ENCODE measurements around the gene CDK5RAP3. TPM values are rescaled to one million over a fixed set of nuclear protein-coding genes. Genes with fewer than 3 reads are reported as not detected.

CDK5RAP3 gene
- total and polyA plus RNA-seq, 2 of the 13 experiments (the other 11 are each of a cell fraction or from before 2014, with no cell fraction given) = 128 to 154 TPM

DNA sequence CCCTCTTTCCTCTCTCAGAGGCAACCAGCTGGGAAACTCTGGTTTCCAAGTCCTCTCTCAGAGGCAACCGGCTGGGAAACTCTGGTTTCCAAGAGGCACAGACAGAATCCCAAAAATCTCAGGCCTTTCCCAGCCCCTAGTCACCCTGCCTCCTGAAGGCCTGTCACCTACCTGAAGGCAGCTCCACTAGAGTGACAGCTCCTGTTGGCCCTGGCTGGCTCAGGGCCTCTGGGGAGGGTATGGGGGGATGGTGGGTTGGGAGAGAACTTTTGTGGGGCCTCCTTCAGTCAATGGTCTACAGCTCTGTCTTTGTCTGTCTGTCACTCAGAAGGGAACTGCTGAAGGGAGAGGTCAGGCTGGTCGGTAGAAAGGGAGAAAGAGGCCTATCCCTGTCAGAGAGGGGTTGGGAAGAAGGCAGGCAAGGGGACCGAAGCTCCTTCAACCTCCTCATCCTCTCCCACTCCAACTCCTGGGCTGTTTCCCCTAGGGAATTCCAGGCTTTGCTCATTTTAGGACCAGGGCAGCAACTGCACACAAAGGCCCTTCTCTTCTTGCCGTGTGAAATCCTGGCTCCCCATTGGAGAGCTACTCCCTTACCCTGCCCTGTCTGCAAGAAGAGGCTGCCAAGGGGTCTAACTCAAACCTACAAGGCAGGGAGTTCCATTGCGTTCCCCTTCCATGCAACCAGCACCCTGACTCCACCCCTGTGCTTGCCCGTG is 43.1 kb downstream of the CDK5RAP3 start:
- Histone ChIP-seq H3K27ac (ENCODE audit: extremely low read length, insufficient read depth, low read length) (no peak overlapping the region), H3K4me1 (ENCODE audit: insufficient read depth, low read length) (peaks cover 12% of the 10 kb centered on the region), H3K36me3 (replicated peaks in 1 of 2; ENCODE audit: control insufficient read depth in 1 of 2, insufficient read depth in 2 of 2, low read length in 2 of 2) (no peaks in the 10 kb centered on the region), H3K79me2 (ENCODE audit: insufficient read depth, low read length) (no peaks in the 10 kb centered on the region), H3K4me2 (ENCODE audit: low read depth, low read length) (no peak overlapping the region), H3K27me3 (ENCODE audit: control insufficient read depth in 1 of 2, insufficient read depth in 2 of 2, low read length in 2 of 2) (peaks cover 10 to 46% of the 10 kb centered on the region in 2 experiments; a peak in 4 of 5 replicates), H4K20me1 (ENCODE audit: insufficient read depth, low read length) (no peaks in the 10 kb centered on the region; the same call in 1 of the 2 replicates), H2AFZ (ENCODE audit: low read length) (no peak overlapping the region), H3K9me3 (ENCODE audit: low read length) (no peaks in the 10 kb centered on the region), H3K9ac (ENCODE audit: insufficient read depth, low read depth, low read length) (no peak overlapping the region), H3K4me3 (replicated peaks in 1 of 3; ENCODE audit: insufficient read depth in 1 of 3, low read depth in 2 of 3, low read length in 3 of 3) (no peak overlapping the region)
- POLR2A ChIA-PET = interaction anchor here (0.6 kb wide), 1 partner anchor 43 kb away, joined by 3 read pairs; the partner anchor contains the start of gene CDK5RAP3
- in situ Hi-C loops (cut with HindIII; ENCODE audit: extremely low pct_ligation_motif_present, low pct_unique_long_range_greater_than_20kb) (no loop called here), intact Hi-C loops (cut with micrococcal nuclease; ENCODE audit: unreplicated experiment) (no loop called here)
- ATAC-seq (no peak), DNase-seq (ENCODE audit: low spot score) (no peak), FAIRE-seq (no peak)
- WGBS (ENCODE audit: low lambda C conversion rate) = 25% methylated on average over 6 of the region's 6 CpGs
- TF ChIP-seq U2AF1 (optimal IDR thresholded peaks at IDR 0.05; ENCODE audit: low read depth, low read length) (no peak), CEBPG (CRISPR knock-in tag; IDR thresholded peaks at IDR 0.05) (no peak), CREM (IDR thresholded peaks at IDR 0.05) (no peak), CREM (CRISPR knock-in tag; IDR thresholded peaks at IDR 0.05) (no peak), ZNF383 (CRISPR knock-in tag; IDR thresholded peaks at IDR 0.05; ENCODE audit: borderline replicate concordance) (no peak), ZNF780A (CRISPR knock-in tag; IDR thresholded peaks at IDR 0.05) (no peak)
- TF ChIP-seq, protein P1, sequence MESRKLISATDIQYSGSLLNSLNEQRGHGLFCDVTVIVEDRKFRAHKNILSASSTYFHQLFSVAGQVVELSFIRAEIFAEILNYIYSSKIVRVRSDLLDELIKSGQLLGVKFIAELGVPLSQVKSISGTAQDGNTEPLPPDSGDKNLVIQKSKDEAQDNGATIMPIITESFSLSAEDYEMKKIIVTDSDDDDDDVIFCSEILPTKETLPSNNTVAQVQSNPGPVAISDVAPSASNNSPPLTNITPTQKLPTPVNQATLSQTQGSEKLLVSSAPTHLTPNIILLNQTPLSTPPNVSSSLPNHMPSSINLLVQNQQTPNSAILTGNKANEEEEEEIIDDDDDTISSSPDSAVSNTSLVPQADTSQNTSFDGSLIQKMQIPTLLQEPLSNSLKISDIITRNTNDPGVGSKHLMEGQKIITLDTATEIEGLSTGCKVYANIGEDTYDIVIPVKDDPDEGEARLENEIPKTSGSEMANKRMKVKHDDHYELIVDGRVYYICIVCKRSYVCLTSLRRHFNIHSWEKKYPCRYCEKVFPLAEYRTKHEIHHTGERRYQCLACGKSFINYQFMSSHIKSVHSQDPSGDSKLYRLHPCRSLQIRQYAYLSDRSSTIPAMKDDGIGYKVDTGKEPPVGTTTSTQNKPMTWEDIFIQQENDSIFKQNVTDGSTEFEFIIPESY (CRISPR knock-in tag; IDR thresholded peaks at IDR 0.05) = no peak
- TF ChIP-seq, protein P2, sequence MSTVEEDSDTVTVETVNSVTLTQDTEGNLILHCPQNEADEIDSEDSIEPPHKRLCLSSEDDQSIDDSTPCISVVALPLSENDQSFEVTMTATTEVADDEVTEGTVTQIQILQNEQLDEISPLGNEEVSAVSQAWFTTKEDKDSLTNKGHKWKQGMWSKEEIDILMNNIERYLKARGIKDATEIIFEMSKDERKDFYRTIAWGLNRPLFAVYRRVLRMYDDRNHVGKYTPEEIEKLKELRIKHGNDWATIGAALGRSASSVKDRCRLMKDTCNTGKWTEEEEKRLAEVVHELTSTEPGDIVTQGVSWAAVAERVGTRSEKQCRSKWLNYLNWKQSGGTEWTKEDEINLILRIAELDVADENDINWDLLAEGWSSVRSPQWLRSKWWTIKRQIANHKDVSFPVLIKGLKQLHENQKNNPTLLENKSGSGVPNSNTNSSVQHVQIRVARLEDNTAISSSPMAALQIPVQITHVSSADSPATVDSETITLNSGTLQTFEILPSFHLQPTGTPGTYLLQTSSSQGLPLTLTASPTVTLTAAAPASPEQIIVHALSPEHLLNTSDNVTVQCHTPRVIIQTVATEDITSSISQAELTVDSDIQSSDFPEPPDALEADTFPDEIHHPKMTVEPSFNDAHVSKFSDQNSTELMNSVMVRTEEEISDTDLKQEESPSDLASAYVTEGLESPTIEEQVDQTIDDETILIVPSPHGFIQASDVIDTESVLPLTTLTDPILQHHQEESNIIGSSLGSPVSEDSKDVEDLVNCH (CRISPR knock-in tag; IDR thresholded peaks at IDR 0.05) = no peak
- TF ChIP-seq, protein P3, sequence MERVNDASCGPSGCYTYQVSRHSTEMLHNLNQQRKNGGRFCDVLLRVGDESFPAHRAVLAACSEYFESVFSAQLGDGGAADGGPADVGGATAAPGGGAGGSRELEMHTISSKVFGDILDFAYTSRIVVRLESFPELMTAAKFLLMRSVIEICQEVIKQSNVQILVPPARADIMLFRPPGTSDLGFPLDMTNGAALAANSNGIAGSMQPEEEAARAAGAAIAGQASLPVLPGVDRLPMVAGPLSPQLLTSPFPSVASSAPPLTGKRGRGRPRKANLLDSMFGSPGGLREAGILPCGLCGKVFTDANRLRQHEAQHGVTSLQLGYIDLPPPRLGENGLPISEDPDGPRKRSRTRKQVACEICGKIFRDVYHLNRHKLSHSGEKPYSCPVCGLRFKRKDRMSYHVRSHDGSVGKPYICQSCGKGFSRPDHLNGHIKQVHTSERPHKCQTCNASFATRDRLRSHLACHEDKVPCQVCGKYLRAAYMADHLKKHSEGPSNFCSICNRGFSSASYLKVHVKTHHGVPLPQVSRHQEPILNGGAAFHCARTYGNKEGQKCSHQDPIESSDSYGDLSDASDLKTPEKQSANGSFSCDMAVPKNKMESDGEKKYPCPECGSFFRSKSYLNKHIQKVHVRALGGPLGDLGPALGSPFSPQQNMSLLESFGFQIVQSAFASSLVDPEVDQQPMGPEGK (CRISPR knock-in tag; IDR thresholded peaks at IDR 0.05) = no peak
- BruUV-seq (replicated peaks) = no TSS peak
- CTCF ChIA-PET (ENCODE audit: low intra/inter-chr PET ratio, low total read pairs) = no interaction called here
